K562 (cell line): ENCODE measurements around the gene RPTOR. TPM values are rescaled to one million over a fixed set of nuclear protein-coding genes. Genes with fewer than 3 reads are reported as not detected.

ENCODE experiments used
- ATF3 ChIP-seq, 2 experiments: fragments of 450-650 bp in 1 of 2; sonication (generic) in 1 of 2; formaldehyde crosslinking in 1 of 2; IDR thresholded peaks in 1 of 2; conservative IDR thresholded peaks in 1 of 2; 2 replicates each; pipeline versions ENCODE4 v1.6.1 to v1.8.1; 2016 to 2023; ENCODE audit warnings: mild to moderate bottlenecking in 2 of 2, moderate library complexity in 2 of 2, inconsistent platforms in 1 of 2, missing genetic modification reagents in 1 of 2
- CBX2 ChIP-seq: fragments of 200-600 bp; sonication (generic); IDR thresholded peaks from one replicate; pipeline ENCODE4 v1.6.1; 2012; ENCODE audit warnings: mild to moderate bottlenecking, low read length, inconsistent platforms; ENCODE audit not compliant: insufficient read depth, poor library complexity, severe bottlenecking
- HMGN3 ChIP-seq: IDR thresholded peaks from 2 replicates; pipeline ENCODE4 v1.6.1; 2011; ENCODE audit warnings: borderline replicate concordance, low read depth, mild to moderate bottlenecking, mixed read lengths, low read length; ENCODE audit not compliant: insufficient read length; ENCODE audit errors: extremely low read depth
- HNRNPL ChIP-seq: fragments of 200-400 bp; formaldehyde crosslinking; IDR thresholded peaks from 2 replicates; pipeline ENCODE4 v1.6.1; 2017; ENCODE audit warnings: low read depth, mild to moderate bottlenecking, low read length
- LEF1 ChIP-seq: fragments of 450-650 bp; IDR thresholded peaks from 2 replicates; pipeline ENCODE4 v1.6.1; 2016; ENCODE audit warnings: mild to moderate bottlenecking
- NCOA2 ChIP-seq, 2 experiments: fragments of 450-650 bp; IDR thresholded peaks; 2 replicates each; pipeline ENCODE4 v1.6.1; 2018; ENCODE audit warnings: mild to moderate bottlenecking in 2 of 2, moderate library complexity in 1 of 2; ENCODE audit not compliant: partially characterized antibody in 2 of 2
- NKRF ChIP-seq: fragments of 450-650 bp; IDR thresholded peaks from 2 replicates; pipeline ENCODE4 v1.6.1; 2016; ENCODE audit warnings: borderline replicate concordance
- NONO ChIP-seq, 2 experiments: fragments of 200-400 bp in 1 of 2; fragments of 450-650 bp in 1 of 2; formaldehyde crosslinking in 1 of 2; IDR thresholded peaks; 2 replicates each; pipeline ENCODE4 v1.6.1; 2017; ENCODE audit warnings: low read depth in 2 of 2, mild to moderate bottlenecking in 2 of 2, moderate library complexity in 2 of 2, low read length in 1 of 2
- PRPF4 ChIP-seq: fragments of 200-400 bp; formaldehyde crosslinking; IDR thresholded peaks from one replicate; pipeline ENCODE4 v1.6.1; 2017; ENCODE audit warnings: low read length, low read depth, mild to moderate bottlenecking; ENCODE audit not compliant: insufficient read depth, poor library complexity, severe bottlenecking
- SRSF7 ChIP-seq: fragments of 200-400 bp; formaldehyde crosslinking; optimal IDR thresholded peaks from 2 replicates; pipeline ENCODE3; 2017; ENCODE audit warnings: mild to moderate bottlenecking, low read depth, low read length
- VEZF1 ChIP-seq: fragments of 200-800 bp; sonication (Bioruptor generic); IDR thresholded peaks from 2 replicates; pipeline ENCODE4 v1.6.1; 2017; ENCODE audit warnings: missing genetic modification characterization, missing compliant biosample characterization
- ZBTB17 ChIP-seq: fragments of 450-650 bp; formaldehyde crosslinking; IDR thresholded peaks from 2 replicates; pipeline ENCODE4 v1.4.0; 2020; ENCODE audit warnings: mild to moderate bottlenecking
- ZKSCAN8 ChIP-seq: fragments of 200-800 bp; sonication (Bioruptor generic); IDR thresholded peaks from 2 replicates; pipeline ENCODE4 v1.6.1; 2016; ENCODE audit warnings: missing genetic modification characterization, missing compliant biosample characterization
- ZNF23 ChIP-seq: fragments of 250-450 bp; sonication (Bioruptor Pico); IDR thresholded peaks from 2 replicates; pipeline ENCODE4 v1.4.0; 2020; ENCODE audit warnings: mild to moderate bottlenecking
- ZNF436 ChIP-seq: fragments of 250-450, 450-650 bp; sonication (Bioruptor Pico); formaldehyde crosslinking; IDR thresholded peaks from 2 replicates; pipeline ENCODE4 v1.7.0; 2020; ENCODE audit warnings: mild to moderate bottlenecking
- ZNF740 ChIP-seq, 3 experiments: fragments of 200-800 bp in 1 of 3; sonication (Bioruptor generic) in 1 of 3; sonication (generic) in 1 of 3; formaldehyde crosslinking in 1 of 3; IDR thresholded peaks; 2 replicates each; pipeline versions ENCODE4 v1.6.1 to v1.8.0; 2016 to 2022; ENCODE audit warnings: mild to moderate bottlenecking in 2 of 3, missing compliant biosample characterization in 2 of 3, missing genetic modification characterization in 2 of 3, missing genetic modification reagents in 1 of 3
- ZNF79 ChIP-seq: fragments of 250-450 bp; sonication (Bioruptor Pico); IDR thresholded peaks from 2 replicates; pipeline ENCODE4 v1.4.0; 2020; ENCODE audit warnings: low read depth, mild to moderate bottlenecking, moderate library complexity
- polyA plus RNA-seq, 8 experiments: library from polyadenylated mRNA; depleted of rRNA in 4 of 8; stranded (reverse) in 5 of 8; unstranded in 3 of 8; fragments of >200 nt; fragmentation: Nextera tagmentation in 2 of 8; fragmentation: Illumina TruSeq in 1 of 8; extraction: Ambion mirVana in 2 of 8; extraction: Trizol in 1 of 8; gene quantifications; 2 replicates each; pipeline versions ENCODE4 v1.2.1 to v1.2.3, GENCODE V29; 2011 to 2014; ENCODE audit warnings: inconsistent platforms in 1 of 8, missing spikeins in 1 of 8
- total RNA-seq, 7 experiments: library from RNA; depleted of rRNA in 6 of 7; stranded (reverse); fragments of >200 nt in 6 of 7; fragmentation: Illumina TruSeq in 2 of 7; extraction: Trizol in 2 of 7; gene quantifications; 2 replicates each; pipeline versions ENCODE4 v1.2.1 to v1.2.3, GENCODE V29; 2011 to 2021; ENCODE audit warnings: low replicate concordance in 1 of 7
- TF ChIP-seq, protein P1 (sequence below): sonication (generic); formaldehyde crosslinking; IDR thresholded peaks from 2 replicates; pipeline ENCODE4 v1.5.0; 2020; ENCODE audit warnings: missing genetic modification reagents

The RPTOR gene
- total and polyA plus RNA-seq, 9 of the 15 experiments (the other 6 are each of a cell fraction or from before 2014, with no cell fraction given): 0.24 to 54.1 (median 10.2) TPM

- TF ChIP-seq CBX2: no peak
- TF ChIP-seq LEF1: no peak
- TF ChIP-seq ZNF23: no peak
- peak; percentile 61; the same call in 1 of the 2 replicates for TF ChIP-seq ZNF740 (CRISPR knock-in tag; IDR thresholded peaks at IDR 0.05)
- no peak; a peak in 1 of 4 replicates for TF ChIP-seq ZNF740 (tag; IDR thresholded peaks at IDR 0.05)
- no peak for TF ChIP-seq PRPF4
- no peak for TF ChIP-seq ZNF79
- peak in 1 of 2 experiments; percentile 15 for TF ChIP-seq NCOA2 (IDR thresholded peaks at IDR 0.05; ENCODE audit: partially characterized antibody in 2 of 2)
- TF ChIP-seq HMGN3: no peak
- TF ChIP-seq ATF3 (IDR thresholded peaks at IDR 0.05): no peak
- TF ChIP-seq ATF3 (CRISPR knock-in tag; conservative IDR thresholded peaks at IDR 0.05): no peak
- no peak; a peak in 1 of 4 replicates for TF ChIP-seq NONO (IDR thresholded peaks at IDR 0.05; ENCODE audit: low read depth in 2 of 2, low read length in 1 of 2)
- no peak for TF ChIP-seq ZNF436
- no peak for TF ChIP-seq ZKSCAN8 (CRISPR knock-in tag)
- TF ChIP-seq NKRF: peak; percentile 67; the same call in 1 of the 2 replicates
- TF ChIP-seq HNRNPL: no peak
- TF ChIP-seq VEZF1: no peak
- TF ChIP-seq ZBTB17: no peak
- TF ChIP-seq SRSF7: no peak
- TF ChIP-seq, protein P1, sequence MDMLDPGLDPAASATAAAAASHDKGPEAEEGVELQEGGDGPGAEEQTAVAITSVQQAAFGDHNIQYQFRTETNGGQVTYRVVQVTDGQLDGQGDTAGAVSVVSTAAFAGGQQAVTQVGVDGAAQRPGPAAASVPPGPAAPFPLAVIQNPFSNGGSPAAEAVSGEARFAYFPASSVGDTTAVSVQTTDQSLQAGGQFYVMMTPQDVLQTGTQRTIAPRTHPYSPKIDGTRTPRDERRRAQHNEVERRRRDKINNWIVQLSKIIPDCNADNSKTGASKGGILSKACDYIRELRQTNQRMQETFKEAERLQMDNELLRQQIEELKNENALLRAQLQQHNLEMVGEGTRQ (CRISPR knock-in tag): peak; percentile 57; the same call in 1 of the 2 replicates
These were observed 30.6 kb downstream of the RPTOR start (continued) for GRCh38 chr17:80575057-80575875.
